HepG2 (cell line): ENCODE results near the gene MED9. TPM values are rescaled to one million over a fixed set of nuclear protein-coding genes. Genes with fewer than 3 reads are reported as not detected.

Experiments used
- DNMT3B ChIP-seq: conservative IDR thresholded peaks from 2 replicates; pipeline ENCODE4 v1.6.1; 2016; ENCODE audit warnings: missing biosample characterization, control low read depth
- FOXA1 ChIP-seq, 2 experiments: fragments of 450-650 bp in 1 of 2; sonication (generic) in 1 of 2; formaldehyde crosslinking in 1 of 2; IDR thresholded peaks; 2 replicates each; pipeline versions ENCODE4 v1.4.0 to v1.6.1; 2016 to 2020; ENCODE audit warnings: missing genetic modification reagents in 1 of 2
- KDM6A ChIP-seq: IDR thresholded peaks from 2 replicates; pipeline ENCODE4 v1.6.1; 2016; ENCODE audit warnings: low read depth
- TFE3 ChIP-seq: IDR thresholded peaks from 2 replicates; pipeline ENCODE4 v1.6.1; 2016
- ZBTB7A ChIP-seq: sonication (generic); formaldehyde crosslinking; IDR thresholded peaks from 2 replicates; pipeline ENCODE4 v1.8.0; 2022; ENCODE audit warnings: mild to moderate bottlenecking, missing genetic modification reagents
- ZKSCAN5 ChIP-seq: sonication (generic); formaldehyde crosslinking; IDR thresholded peaks from 2 replicates; pipeline ENCODE4 v1.5.1; 2020; ENCODE audit warnings: mild to moderate bottlenecking, missing genetic modification reagents
- ZNF281 ChIP-seq: sonication (generic); formaldehyde crosslinking; IDR thresholded peaks from 2 replicates; pipeline ENCODE4 v1.4.0; 2020; ENCODE audit warnings: missing genetic modification reagents, borderline replicate concordance
- ZNF589 ChIP-seq: sonication (generic); formaldehyde crosslinking; conservative IDR thresholded peaks from 2 replicates; pipeline ENCODE4 v1.8.0; 2022; ENCODE audit warnings: mild to moderate bottlenecking, moderate library complexity, missing genetic modification reagents
- ZNF747 ChIP-seq: sonication (generic); formaldehyde crosslinking; IDR thresholded peaks from 2 replicates; pipeline ENCODE4 v1.8.1; 2023; ENCODE audit warnings: missing genetic modification reagents, mild to moderate bottlenecking, borderline replicate concordance
- ZNF776 ChIP-seq: sonication (generic); formaldehyde crosslinking; IDR thresholded peaks from 2 replicates; pipeline ENCODE4 v1.4.0; 2020; ENCODE audit warnings: mild to moderate bottlenecking, missing genetic modification reagents
- polyA plus RNA-seq, 8 experiments: library from polyadenylated mRNA; depleted of rRNA in 3 of 8; stranded (reverse) in 7 of 8; unstranded in 1 of 8; fragments of >200 nt; fragmentation: Illumina TruSeq in 4 of 8; extraction: Trizol in 4 of 8; gene quantifications; 2 replicates each; pipeline versions ENCODE4 v1.2.1 to v1.2.3, GENCODE V29; 2011 to 2016; ENCODE audit warnings: low read depth in 4 of 8, missing spikeins in 1 of 8, mixed read lengths in 1 of 8; ENCODE audit not compliant: insufficient read depth in 1 of 8
- total RNA-seq, 5 experiments: library from RNA; depleted of rRNA; stranded (reverse); fragments of >200 nt; fragmentation: Illumina TruSeq; extraction: Trizol; gene quantifications; 2 replicates each; pipeline ENCODE4 v1.2.3, GENCODE V29; 2016; ENCODE audit warnings: low read depth in 1 of 5
- TF ChIP-seq, protein P1 (sequence below): sonication (generic); formaldehyde crosslinking; IDR thresholded peaks from 2 replicates; pipeline ENCODE4 v1.4.0; 2020; ENCODE audit warnings: low read depth, mild to moderate bottlenecking, missing genetic modification reagents
- TF ChIP-seq, protein P2 (sequence below): sonication (generic); formaldehyde crosslinking; IDR thresholded peaks from one replicate; pipeline ENCODE4 v1.5.1; 2020; ENCODE audit warnings: mild to moderate bottlenecking, missing genetic modification reagents; ENCODE audit errors: not compliant biosample characterization

Gene MED9
- total and polyA plus RNA-seq, 2 of the 13 experiments (the other 11 are each of a cell fraction or from before 2014, with no cell fraction given): 11.9 to 15.1 TPM

DNA sequence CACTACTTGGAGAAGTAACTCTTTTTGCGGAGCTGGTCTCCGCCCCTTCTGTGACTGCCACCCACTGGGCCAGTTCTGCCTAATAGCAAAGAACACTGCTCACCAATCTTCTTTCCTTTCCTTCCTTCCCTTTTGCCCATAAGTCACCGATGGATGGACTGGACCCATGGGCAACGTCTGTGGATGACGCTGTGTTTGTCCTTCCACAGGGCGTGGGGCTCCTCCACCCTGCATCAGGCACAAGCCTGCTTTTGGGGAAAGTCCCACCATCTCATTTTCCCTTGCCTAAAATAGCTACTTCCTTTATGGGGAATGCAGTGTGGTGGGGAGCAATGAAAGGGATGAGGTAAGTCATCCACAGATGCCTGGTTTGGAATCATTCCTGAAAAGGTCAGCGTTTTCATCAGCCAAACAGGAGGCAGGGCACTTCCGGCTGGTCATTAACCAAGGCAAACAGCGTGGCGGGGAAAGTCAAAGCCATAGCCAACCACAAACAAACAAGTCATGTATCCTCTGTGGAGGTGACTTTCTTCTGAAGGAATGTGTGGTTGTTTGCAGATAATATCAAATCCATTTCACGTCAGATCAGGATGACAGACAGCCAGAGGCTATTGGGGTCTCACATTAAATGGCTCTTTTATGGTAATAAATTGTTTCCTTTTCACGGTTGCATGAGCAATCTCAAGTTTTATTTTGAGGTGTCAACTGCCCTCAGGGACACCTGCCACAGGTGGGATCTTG lies 30.7 kb upstream of the MED9 start (continued):
- TF ChIP-seq ZKSCAN5 (CRISPR knock-in tag): no peak
- TF ChIP-seq ZNF747: no peak
- no peak for TF ChIP-seq ZNF776 (CRISPR knock-in tag)
- no peak for TF ChIP-seq ZNF589 (CRISPR knock-in tag)
- TF ChIP-seq FOXA1 (IDR thresholded peaks at IDR 0.05): peak; percentile 69; the same call in 1 of the 2 replicates
- TF ChIP-seq FOXA1 (CRISPR knock-in tag; IDR thresholded peaks at IDR 0.05): peak; percentile 98
- TF ChIP-seq ZNF281: peak; percentile 65; the same call in 1 of the 2 replicates
- TF ChIP-seq, protein P1, sequence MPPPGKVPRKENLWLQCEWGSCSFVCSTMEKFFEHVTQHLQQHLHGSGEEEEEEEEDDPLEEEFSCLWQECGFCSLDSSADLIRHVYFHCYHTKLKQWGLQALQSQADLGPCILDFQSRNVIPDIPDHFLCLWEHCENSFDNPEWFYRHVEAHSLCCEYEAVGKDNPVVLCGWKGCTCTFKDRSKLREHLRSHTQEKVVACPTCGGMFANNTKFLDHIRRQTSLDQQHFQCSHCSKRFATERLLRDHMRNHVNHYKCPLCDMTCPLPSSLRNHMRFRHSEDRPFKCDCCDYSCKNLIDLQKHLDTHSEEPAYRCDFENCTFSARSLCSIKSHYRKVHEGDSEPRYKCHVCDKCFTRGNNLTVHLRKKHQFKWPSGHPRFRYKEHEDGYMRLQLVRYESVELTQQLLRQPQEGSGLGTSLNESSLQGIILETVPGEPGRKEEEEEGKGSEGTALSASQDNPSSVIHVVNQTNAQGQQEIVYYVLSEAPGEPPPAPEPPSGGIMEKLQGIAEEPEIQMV (CRISPR knock-in tag): peak; percentile 48; the same call in 1 of the 2 replicates
- TF ChIP-seq, protein P2, sequence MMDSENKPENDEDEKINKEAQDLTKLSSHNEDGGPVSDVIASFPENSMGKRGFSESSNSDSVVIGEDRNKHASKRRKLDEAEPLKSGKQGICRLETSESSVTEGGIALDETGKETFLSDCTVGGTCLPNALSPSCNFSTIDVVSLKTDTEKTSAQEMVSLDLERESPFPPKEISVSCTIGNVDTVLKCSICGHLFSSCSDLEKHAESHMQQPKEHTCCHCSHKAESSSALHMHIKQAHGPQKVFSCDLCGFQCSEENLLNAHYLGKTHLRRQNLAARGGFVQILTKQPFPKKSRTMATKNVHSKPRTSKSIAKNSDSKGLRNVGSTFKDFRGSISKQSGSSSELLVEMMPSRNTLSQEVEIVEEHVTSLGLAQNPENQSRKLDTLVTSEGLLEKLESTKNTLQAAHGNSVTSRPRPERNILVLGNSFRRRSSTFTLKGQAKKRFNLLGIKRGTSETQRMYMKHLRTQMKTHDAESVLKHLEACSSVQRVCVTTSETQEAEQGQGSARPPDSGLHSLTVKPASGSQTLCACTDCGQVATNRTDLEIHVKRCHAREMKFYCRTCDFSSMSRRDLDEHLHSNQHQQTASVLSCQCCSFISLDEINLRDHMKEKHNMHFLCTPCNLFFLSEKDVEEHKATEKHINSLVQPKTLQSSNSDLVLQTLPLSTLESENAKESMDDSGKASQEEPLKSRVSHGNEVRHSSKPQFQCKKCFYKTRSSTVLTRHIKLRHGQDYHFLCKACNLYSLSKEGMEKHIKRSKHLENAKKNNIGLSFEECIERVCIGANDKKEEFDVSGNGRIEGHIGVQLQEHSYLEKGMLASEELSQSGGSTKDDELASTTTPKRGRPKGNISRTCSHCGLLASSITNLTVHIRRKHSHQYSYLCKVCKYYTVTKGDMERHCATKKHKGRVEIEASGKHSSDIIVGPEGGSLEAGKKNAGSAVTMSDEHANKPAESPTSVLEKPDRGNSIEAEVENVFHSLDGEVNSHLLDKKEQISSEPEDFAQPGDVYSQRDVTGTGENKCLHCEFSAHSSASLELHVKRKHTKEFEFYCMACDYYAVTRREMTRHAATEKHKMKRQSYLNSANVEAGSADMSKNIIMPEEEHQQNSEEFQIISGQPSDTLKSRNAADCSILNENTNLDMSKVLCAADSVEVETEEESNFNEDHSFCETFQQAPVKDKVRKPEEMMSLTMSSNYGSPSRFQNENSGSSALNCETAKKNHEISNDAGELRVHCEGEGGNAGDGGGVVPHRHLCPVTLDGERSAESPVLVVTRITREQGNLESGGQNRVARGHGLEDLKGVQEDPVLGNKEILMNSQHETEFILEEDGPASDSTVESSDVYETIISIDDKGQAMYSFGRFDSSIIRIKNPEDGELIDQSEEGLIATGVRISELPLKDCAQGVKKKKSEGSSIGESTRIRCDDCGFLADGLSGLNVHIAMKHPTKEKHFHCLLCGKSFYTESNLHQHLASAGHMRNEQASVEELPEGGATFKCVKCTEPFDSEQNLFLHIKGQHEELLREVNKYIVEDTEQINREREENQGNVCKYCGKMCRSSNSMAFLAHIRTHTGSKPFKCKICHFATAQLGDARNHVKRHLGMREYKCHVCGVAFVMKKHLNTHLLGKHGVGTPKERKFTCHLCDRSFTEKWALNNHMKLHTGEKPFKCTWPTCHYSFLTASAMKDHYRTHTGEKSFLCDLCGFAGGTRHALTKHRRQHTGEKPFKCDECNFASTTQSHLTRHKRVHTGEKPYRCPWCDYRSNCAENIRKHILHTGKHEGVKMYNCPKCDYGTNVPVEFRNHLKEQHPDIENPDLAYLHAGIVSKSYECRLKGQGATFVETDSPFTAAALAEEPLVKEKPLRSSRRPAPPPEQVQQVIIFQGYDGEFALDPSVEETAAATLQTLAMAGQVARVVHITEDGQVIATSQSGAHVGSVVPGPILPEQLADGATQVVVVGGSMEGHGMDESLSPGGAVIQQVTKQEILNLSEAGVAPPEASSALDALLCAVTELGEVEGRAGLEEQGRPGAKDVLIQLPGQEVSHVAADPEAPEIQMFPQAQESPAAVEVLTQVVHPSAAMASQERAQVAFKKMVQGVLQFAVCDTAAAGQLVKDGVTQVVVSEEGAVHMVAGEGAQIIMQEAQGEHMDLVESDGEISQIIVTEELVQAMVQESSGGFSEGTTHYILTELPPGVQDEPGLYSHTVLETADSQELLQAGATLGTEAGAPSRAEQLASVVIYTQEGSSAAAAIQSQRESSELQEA: no peak
- peak; percentile 78; the same call in 1 of the 2 replicates for TF ChIP-seq DNMT3B (CRISPR knock-in tag)
- peak; percentile 61; the same call in 1 of the 2 replicates for TF ChIP-seq KDM6A
- TF ChIP-seq TFE3 (CRISPR knock-in tag): peak; percentile 76
- TF ChIP-seq ZBTB7A (CRISPR knock-in tag): no peak
